ENCODE results near the gene OPN3.

Gene OPN3

DNA sequence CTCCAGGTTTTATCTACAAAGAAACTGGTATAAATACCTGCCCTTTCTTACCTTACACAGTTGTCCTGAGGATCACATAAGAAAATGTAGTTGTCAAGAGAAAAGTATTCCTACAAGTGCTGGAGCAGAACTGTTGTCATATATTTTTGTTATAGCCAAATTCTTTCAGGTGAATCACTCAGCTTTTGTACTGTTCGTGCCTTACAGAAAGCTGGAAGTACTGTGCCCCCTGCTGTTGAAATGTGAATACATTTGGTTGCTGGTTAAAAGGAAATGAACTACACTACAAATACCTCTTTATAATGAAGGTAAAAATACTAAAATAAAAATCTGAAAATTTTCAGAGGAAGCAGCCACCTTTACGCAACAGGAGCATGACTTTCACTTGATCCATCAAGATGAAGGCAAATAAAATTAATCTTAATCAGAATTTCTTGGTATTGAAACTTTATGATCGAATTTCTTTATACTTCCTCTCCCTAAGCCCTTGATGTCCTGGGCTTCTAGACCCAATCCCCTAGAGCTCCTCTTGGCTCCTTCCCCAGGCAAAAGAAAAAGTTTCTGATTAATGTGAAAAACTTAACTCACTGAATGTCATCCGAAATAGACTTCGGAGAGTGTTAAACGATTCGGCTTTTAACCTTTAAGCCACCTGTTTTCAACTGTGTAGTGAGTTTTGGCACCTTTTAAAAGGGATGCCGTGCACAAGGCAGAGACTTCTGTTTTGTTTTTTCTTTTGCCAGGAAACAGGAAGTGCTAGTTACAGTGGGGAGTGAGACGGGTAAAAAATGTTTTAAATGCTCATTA, 12.5 kb downstream of the OPN3 start:
- in situ Hi-C loops (cut with HindIII; ENCODE audit: low sequenced_read_pairs): loop anchor here (25.0 kb wide), 1 partner anchor 185 kb away; no protein-coding TSS in a partner anchor

DNA sequence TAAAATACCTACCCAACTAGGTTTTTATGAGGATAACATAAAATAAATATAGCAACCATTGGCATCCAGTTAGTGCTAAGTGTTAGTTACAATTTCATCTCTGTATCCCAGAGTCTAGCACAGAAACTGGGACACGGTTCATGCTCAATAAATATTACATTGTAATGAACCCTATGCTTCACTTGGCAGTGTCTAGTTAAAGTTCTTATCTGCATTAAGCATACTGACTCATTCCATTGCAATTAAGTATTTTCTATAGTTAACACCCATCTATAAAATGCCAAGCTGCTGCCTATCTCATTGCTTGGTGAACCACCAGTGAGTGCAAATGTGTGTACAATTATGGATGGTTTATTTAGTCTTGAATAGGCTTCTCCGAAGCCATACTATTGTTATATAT, 15.2 kb downstream of the OPN3 start:
- in situ Hi-C loops (cut with HindIII; ENCODE audit: low sequenced_read_pairs): loop anchor here (25.0 kb wide), 1 partner anchor 187 kb away; no protein-coding TSS in a partner anchor

DNA sequence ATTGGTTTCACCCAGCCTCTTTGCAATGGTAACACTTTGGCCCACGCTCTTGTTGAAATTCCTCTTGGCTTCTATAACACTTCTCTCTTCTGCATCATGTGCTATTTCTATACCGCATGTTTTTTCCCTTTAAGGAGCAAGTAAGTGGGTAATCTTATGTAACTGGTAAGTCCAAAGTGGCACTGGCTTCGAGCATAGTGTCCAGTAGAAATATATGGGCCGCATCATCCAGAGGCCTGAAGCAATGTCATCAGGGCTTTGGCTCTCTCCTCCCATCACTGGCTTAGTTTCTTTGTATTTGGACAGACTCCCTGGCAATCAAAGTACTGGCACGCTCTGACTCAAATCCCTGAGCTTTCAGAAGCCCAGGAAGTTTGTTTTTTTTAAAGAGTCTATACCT, 17.5 kb downstream of the OPN3 start:
- in situ Hi-C loops (cut with HindIII; ENCODE audit: low sequenced_read_pairs): no loop called here

- in situ Hi-C loops (cut with HindIII; ENCODE audit: low sequenced_read_pairs): no loop called here
These were observed 22.7 kb downstream of the OPN3 start for GRCh38 chr1:241617426-241617825.

- in situ Hi-C loops (cut with HindIII; ENCODE audit: low sequenced_read_pairs): no loop called here
These were observed 24.9 kb downstream of the OPN3 start for GRCh38 chr1:241615043-241615974.

GRCh38 chr1:241614572-241614971, 25.6 kb downstream of the OPN3 start:
- in situ Hi-C loops (cut with HindIII; ENCODE audit: low sequenced_read_pairs): no loop called here

GRCh38 chr1:241614144-241614543, 26.0 kb downstream of the OPN3 start:
- in situ Hi-C loops (cut with HindIII; ENCODE audit: low sequenced_read_pairs): no loop called here

- in situ Hi-C loops (cut with HindIII; ENCODE audit: low sequenced_read_pairs): no loop called here
These were observed 27.4 kb downstream of the OPN3 start for GRCh38 chr1:241612533-241613477.

- in situ Hi-C loops (cut with HindIII; ENCODE audit: low sequenced_read_pairs): no loop called here
These were observed 28.4 kb downstream of the OPN3 start for GRCh38 chr1:241611736-241612135.

GRCh38 chr1:241611063-241611462, 29.1 kb downstream of the OPN3 start:
- in situ Hi-C loops (cut with HindIII; ENCODE audit: low sequenced_read_pairs): no loop called here

DNA sequence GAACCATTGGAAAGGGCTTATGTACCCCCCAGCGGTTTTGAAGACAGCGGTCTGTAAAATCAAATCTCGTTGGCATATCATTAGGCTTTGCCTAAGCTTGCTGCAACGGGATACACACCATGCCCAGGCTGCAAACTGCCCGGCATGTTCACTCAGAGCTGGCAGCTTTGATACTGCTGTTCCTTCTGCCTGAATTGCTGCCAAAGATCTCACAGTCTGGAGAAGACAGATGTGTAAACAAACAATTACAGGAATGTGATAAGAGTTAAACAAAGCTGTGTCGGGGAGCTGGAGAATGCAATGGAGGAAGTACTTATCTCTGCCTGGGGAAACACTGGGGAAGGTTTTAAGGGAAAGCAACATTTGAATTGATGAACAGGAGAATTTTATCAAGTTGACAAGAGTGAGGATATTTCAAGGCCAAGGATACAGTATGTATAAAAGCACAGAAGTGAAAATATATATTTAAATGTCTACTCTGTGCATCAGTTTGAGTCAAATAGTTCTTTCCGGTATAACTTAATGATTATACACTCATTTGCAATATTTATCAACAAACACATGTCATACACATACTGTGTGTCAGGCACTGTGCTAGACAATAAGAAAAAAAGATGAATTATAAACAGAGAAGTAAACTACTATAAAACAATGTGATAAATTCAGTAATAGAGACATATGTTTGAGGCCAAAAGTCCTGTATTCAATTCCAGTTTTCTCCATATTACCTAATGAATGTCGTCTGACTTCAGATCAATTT, 29.9 kb downstream of the OPN3 start:
- in situ Hi-C loops (cut with HindIII; ENCODE audit: low sequenced_read_pairs): no loop called here

- in situ Hi-C loops (cut with HindIII; ENCODE audit: low sequenced_read_pairs): no loop called here
These were observed 31.7 kb downstream of the OPN3 start for GRCh38 chr1:241608379-241609033.

DNA sequence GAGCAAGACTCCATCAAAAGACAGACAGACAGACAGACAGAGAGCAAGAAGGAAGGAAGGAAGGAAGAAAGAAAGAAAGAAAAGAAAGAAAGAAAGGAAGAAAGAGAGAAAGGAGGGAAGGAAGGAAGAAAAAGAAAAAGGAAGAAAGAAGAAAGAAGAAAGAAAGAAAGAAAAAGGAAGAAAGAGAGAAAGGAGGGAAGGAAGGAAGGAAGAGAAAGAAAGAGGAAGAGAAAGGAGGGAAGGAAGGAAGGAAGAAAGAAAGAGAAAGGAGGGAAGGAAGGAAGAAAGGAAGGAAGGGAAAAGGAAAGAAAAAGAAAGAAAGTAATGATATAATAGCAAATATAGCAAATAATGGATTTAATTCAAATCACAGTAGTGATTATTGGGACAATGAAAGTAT, 32.7 kb downstream of the OPN3 start:
- in situ Hi-C loops (cut with HindIII; ENCODE audit: low sequenced_read_pairs): no loop called here

GRCh38 chr1:241606544-241606943, 33.6 kb downstream of the OPN3 start:
- in situ Hi-C loops (cut with HindIII; ENCODE audit: low sequenced_read_pairs): no loop called here

DNA sequence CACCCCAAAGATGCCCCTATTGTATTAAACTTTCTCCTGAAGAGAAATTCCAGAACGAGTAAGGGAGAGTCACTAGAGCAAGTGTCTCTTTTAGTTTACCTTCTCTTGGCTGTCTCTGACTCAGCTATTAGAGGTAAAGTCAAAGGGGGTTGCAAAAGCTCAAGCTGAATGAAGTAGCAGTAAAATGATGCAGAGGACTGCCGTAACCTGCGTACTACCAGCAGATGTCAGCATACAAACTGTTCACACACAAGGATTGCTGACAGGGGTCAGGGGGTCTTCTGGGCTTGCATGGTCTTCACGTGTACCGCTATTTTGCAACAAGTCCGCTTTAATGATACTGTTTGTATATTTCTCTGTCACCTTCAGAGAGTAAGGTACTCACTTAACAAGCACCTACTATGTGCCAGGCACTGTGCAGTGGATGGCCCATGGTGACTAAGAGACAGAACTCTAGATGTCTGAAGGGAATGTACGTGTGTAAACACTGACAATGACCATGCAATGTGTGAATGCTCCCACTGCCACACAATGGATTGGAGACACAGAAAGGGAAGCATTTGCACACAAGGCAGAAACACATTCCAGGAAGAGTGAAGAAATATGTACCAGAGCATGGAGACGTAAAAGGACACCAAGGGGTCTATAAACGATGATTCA, 34.9 kb downstream of the OPN3 start:
- in situ Hi-C loops (cut with HindIII; ENCODE audit: low sequenced_read_pairs): no loop called here

DNA sequence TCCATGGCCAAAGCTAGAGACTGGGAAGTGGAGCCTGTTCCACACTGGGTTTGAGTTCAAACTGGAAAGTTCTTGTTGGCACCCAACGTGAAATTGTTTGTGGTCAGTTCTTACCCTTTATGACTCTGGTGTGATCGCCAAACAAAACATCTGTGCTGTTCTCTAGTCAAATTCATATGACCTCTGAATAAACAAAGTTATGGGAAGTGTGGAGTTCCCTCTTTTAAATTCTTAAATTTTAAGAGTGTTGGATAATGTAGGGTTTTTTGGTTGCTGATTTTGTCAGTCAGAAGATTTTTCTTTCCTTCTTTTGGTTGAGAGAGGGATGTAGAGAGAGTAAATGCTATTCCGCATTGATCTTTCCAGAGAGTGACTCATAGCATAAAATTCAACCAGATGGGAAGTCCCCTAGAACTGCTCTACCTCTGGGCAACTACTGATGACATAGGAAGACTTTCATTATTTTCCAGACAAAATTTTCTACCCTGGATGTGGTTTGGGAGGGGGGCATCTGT, 36.4 kb downstream of the OPN3 start:
- in situ Hi-C loops (cut with HindIII; ENCODE audit: low sequenced_read_pairs): no loop called here

DNA sequence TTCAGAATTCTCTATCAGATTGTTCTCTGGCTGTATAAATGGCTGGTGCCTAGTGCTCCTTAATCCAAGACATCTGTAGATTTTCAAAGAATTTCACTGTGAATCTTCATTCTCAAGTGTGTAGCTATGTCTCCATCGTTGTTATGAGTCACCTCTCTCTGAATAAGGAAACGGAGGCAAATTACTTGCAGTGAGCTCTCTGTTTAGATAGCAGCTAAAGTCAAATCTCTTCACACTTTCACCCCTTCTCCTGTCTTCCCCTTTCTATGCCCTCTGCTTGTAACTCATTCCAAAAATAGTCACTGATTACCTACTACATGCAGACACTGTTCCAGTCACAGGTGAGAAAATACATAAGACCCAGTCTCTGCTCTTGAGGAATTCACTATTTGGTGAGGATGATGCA, 39.7 kb downstream of the OPN3 start:
- in situ Hi-C loops (cut with HindIII; ENCODE audit: low sequenced_read_pairs): no loop called here

- in situ Hi-C loops (cut with HindIII; ENCODE audit: low sequenced_read_pairs): no loop called here
These were observed 41.9 kb downstream of the OPN3 start for GRCh38 chr1:241598249-241598648.

DNA sequence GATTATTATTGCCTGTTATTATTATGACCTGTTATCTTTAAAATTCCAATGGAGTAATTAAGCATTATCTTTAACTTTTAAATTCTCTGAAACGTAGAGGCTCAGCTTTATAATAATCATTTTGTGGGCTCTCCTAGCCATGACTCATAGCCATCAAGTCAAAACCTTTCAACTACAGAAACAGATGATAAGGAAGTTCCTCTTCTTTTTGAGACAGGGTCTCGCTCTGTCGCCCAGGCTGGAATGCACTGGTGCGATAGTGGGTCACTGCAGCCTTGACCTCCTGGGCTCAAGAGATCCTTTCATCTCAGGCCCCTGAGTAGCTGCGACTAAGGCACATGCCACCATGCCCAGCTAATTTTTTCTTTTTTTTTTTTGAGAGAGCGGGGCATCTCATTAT, 43.5 kb downstream of the OPN3 start:
- in situ Hi-C loops (cut with HindIII; ENCODE audit: low sequenced_read_pairs): no loop called here

Data from DLD1 (cell line).